KBM-7 (cell line): Measurements from ENCODE around the gene C9orf57.
"Not testable (repeated sequence)": the region's sequence is repeated elsewhere in the genome, so short reads cannot be mapped to it uniquely, and the experiment has no call there.

Experiments
- DNase-seq: peaks from one replicate; pipeline ENCODE4 v3.0.0-alpha.2; 2015
- in situ Hi-C: fragments of 300-500 bp; cut with MboI; formaldehyde crosslinking; loops from 2 replicates; pipeline ENCODE4 v1.14.3; 2020; ENCODE audit warnings: low sequenced_read_pairs, low pct_unique_long_range_greater_than_20kb, mixed read lengths

Gene C9orf57

GRCh38 chr9:72037571-72037970, 22.8 kb downstream of the C9orf57 start:
- in situ Hi-C loops, result loop anchor here (25.0 kb wide), 1 partner anchor 250 kb away; no protein-coding TSS in a partner anchor
- DNase-seq, result no peak

GRCh38 chr9:72030767-72031166, 29.6 kb downstream of the C9orf57 start:
- in situ Hi-C loops, result loop anchor here (25.0 kb wide), 1 partner anchor 257 kb away; no protein-coding TSS in a partner anchor
- no peak for DNase-seq

GRCh38 chr9:72029986-72030385, 30.4 kb downstream of the C9orf57 start:
- in situ Hi-C loops, result loop anchor here (25.0 kb wide), 1 partner anchor 257 kb away; no protein-coding TSS in a partner anchor
- DNase-seq, result no peak

- in situ Hi-C loops, result loop anchor here (25.0 kb wide), 1 partner anchor 261 kb away; no protein-coding TSS in a partner anchor
- DNase-seq, result no peak
Measured at GRCh38 chr9:72025906-72026305, 34.5 kb downstream of the C9orf57 start.

- in situ Hi-C loops, result no loop called here
- no peak for DNase-seq
Measured at GRCh38 chr9:72023596-72023995, 36.8 kb downstream of the C9orf57 start.

GRCh38 chr9:72022841-72023240, 37.6 kb downstream of the C9orf57 start:
- no peak for DNase-seq
- in situ Hi-C loops, result no loop called here

- in situ Hi-C loops, result no loop called here
- DNase-seq, result no peak
Measured at GRCh38 chr9:72013292-72013760, 47.1 kb downstream of the C9orf57 start.

- in situ Hi-C loops, result no loop called here
- no peak for DNase-seq
Measured at GRCh38 chr9:72012646-72013045, 47.8 kb downstream of the C9orf57 start.

- in situ Hi-C loops, result not testable (repeated sequence)
Measured at GRCh38 chr9:72007726-72008125, 52.7 kb downstream of the C9orf57 start.

GRCh38 chr9:72006501-72006900, 53.9 kb downstream of the C9orf57 start:
- DNase-seq, result no peak
- in situ Hi-C loops, result no loop called here

More at GRCh38 chr9:72007726-72008125, 52.7 kb downstream of the C9orf57 start:
- not testable (repeated sequence) for DNase-seq

GRCh38 chr9:72005451-72005850, 55.0 kb downstream of the C9orf57 start:
- DNase-seq, result no peak
- in situ Hi-C loops, result no loop called here
